HL-60 (cell line): Measurements from ENCODE around the gene CHFR.

Experiments
- GABPA ChIP-seq: IDR thresholded peaks from 2 replicates; pipeline ENCODE4 v1.6.1; 2012; ENCODE audit warnings: low read depth
- POLR2AphosphoS5 ChIP-seq: IDR thresholded peaks from 2 replicates; pipeline ENCODE4 v1.6.1; 2012; ENCODE audit warnings: low read depth
- TF ChIP-seq, protein P1 (sequence below): IDR thresholded peaks from one replicate; pipeline ENCODE4 v1.5.1; 2011; ENCODE audit warnings: low read length, control low read depth, inconsistent platforms; ENCODE audit not compliant: insufficient read depth

DNA sequence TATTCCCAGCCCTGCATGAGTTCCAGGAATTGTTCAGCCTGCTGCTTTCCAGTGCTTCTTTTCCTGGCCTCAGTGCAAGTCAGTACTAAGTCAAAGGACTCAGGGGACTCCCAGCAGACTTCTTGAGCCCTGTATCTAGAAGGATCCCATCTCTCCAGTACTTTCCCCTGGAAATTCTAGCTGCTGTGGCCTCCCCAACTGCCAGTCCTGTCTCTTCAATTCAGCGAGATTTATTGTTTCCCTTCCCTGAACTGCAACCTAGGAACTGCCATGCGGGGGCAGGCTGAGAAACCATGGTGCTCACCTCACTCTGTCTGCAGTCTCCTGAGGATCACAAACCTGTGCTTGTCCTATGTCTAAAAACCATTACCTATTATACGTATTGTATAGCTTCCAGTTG lies 37.0 kb upstream of the CHFR start:
- TF ChIP-seq, protein P1, sequence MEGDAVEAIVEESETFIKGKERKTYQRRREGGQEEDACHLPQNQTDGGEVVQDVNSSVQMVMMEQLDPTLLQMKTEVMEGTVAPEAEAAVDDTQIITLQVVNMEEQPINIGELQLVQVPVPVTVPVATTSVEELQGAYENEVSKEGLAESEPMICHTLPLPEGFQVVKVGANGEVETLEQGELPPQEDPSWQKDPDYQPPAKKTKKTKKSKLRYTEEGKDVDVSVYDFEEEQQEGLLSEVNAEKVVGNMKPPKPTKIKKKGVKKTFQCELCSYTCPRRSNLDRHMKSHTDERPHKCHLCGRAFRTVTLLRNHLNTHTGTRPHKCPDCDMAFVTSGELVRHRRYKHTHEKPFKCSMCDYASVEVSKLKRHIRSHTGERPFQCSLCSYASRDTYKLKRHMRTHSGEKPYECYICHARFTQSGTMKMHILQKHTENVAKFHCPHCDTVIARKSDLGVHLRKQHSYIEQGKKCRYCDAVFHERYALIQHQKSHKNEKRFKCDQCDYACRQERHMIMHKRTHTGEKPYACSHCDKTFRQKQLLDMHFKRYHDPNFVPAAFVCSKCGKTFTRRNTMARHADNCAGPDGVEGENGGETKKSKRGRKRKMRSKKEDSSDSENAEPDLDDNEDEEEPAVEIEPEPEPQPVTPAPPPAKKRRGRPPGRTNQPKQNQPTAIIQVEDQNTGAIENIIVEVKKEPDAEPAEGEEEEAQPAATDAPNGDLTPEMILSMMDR, result no peak
- TF ChIP-seq POLR2AphosphoS5 (no peak), GABPA (no peak)
